Keratinocyte (primary cell): ENCODE data around the gene KDF1.

Source experiments
- EZH2 ChIP-seq: IDR thresholded peaks from one replicate; pipeline ENCODE4 v1.6.1; 2012; ENCODE audit warnings: inconsistent platforms, mild to moderate bottlenecking, low read length, moderate library complexity
- TF ChIP-seq, protein P1 (sequence below), 3 experiments: IDR thresholded peaks in 1 of 3; conservative IDR thresholded peaks in 1 of 3; optimal IDR thresholded peaks in 1 of 3; 2 replicates in 2 of 3; 3 replicates in 1 of 3; pipeline versions ENCODE3 to v1.5.1; 2011; ENCODE audit warnings: low read length in 3 of 3, mild to moderate bottlenecking in 3 of 3, moderate library complexity in 2 of 3, control low read depth in 1 of 3, inconsistent platforms in 1 of 3; ENCODE audit not compliant: insufficient read depth in 2 of 3; ENCODE audit errors: extremely low read depth in 1 of 3

DNA sequence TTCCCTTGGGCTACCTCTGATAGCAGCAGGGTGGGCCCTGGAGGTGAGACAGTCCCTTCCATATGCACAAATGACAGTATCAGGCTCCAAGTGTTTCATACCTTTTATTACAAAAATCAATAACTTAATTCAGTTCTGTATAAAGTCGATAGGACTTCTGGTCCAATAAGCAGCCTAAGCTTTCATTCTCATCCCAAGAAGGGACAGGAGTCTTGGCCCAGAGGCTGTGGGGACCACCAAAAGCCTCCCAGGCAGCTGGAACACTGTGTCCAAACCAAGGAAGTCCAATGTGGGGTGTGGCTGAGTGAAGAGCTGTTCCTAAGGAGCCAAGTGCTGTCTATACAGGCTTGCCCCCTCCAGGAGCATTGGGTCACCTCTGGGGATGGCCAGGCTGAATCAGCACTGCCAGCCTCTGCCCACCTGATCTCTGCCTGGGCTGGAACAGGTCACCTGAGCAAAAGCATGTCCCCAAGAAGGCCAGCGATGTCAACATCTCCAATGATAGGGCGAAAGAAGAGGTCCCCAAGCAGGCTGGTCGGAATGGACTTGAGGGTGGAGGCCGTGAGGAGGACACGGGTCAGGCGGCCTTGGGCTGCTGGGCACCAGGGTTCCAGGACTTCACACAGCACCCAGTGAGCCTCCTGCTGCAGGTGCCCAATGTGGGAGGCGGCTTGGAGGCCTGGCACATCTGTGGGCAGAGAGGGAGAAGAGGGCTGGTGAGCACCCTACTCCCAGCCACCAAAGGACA lies 48.7 kb downstream of the KDF1 start:
- TF ChIP-seq, protein P1, sequence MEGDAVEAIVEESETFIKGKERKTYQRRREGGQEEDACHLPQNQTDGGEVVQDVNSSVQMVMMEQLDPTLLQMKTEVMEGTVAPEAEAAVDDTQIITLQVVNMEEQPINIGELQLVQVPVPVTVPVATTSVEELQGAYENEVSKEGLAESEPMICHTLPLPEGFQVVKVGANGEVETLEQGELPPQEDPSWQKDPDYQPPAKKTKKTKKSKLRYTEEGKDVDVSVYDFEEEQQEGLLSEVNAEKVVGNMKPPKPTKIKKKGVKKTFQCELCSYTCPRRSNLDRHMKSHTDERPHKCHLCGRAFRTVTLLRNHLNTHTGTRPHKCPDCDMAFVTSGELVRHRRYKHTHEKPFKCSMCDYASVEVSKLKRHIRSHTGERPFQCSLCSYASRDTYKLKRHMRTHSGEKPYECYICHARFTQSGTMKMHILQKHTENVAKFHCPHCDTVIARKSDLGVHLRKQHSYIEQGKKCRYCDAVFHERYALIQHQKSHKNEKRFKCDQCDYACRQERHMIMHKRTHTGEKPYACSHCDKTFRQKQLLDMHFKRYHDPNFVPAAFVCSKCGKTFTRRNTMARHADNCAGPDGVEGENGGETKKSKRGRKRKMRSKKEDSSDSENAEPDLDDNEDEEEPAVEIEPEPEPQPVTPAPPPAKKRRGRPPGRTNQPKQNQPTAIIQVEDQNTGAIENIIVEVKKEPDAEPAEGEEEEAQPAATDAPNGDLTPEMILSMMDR (optimal IDR thresholded peaks at IDR 0.05 in 1 of 3, IDR thresholded peaks at IDR 0.05 in 1 of 3, conservative IDR thresholded peaks at IDR 0.05 in 1 of 3; ENCODE audit: extremely low read depth in 1 of 3, insufficient read depth in 2 of 3, low read length in 3 of 3), result no peak
- no peak for TF ChIP-seq EZH2
